AG04450 (cell line): ENCODE data around the gene CHCHD6. TPM values are rescaled to one million over a fixed set of nuclear protein-coding genes. Genes with fewer than 3 reads are reported as not detected.

ENCODE experiments used
- CTCF ChIA-PET: fragments of 300-600, 350-600 bp; formaldehyde crosslinking; extraction: SDS; loops from one replicate; lab custom pipeline; 2022; ENCODE audit warnings: antibody characterized with exemption, inconsistent platforms; lab: Charles Lee
- POLR2A ChIA-PET: fragments of 350-600 bp; formaldehyde crosslinking; extraction: SDS; loops from one replicate; lab custom pipeline; 2021; ENCODE audit warnings: antibody characterized with exemption, inconsistent platforms; lab: Yijun Ruan, JAX
- DNase-seq: peaks from one replicate; pipeline ENCODE4 v3.0.0-alpha.2; 2011; ENCODE audit warnings: low read depth, low spot score
- H3K27ac ChIP-seq: one replicate; pipeline ENCODE4 v1.5.1; 2012; ENCODE audit warnings: low read depth, low read length, control low read depth
- H3K27me3 ChIP-seq: one replicate; pipeline ENCODE4 v1.6.0; 2012; ENCODE audit warnings: low read length; ENCODE audit not compliant: control insufficient read depth, insufficient read depth
- H3K4me3 ChIP-seq: 2 replicates; pipeline ENCODE4 v1.5.1; 2011; ENCODE audit warnings: mild to moderate bottlenecking, low read depth, low read length, control low read depth
- H3K9me3 ChIP-seq: 2 replicates; pipeline ENCODE4 v1.5.1; 2012; ENCODE audit warnings: low read length; ENCODE audit not compliant: control insufficient read depth, insufficient read depth
- CTCF ChIP-seq: IDR thresholded peaks from 2 replicates; pipeline ENCODE4 v1.5.1; 2011; ENCODE audit warnings: low read depth, low read length, control low read depth, inconsistent platforms
- polyA plus RNA-seq: library from polyadenylated mRNA; depleted of rRNA; stranded (reverse); fragments of >200 nt; gene quantifications from 2 replicates; pipeline ENCODE4 v1.2.3, GENCODE V29; 2011

The CHCHD6 gene
- polyA plus RNA-seq, 1 experiment = 14.0 TPM

DNA sequence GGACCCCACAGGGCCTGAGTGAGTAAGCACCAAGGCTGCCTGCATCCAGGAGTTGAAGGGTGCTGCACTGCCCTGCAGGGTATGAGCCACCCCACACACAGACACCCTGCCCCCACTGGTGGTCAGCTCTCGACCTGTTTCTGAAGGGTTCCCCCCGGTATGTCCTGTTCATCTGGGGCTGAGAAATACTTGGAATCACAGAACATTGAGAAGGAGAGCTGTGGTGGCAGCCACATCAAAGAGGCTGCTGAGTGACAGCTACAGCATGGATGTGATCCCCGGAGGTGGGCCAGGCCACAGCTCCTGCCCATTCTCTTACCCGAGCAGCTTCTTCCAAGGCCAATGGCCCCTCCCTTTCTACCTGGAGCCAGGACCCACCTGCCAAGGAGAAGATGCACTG is 212.5 kb downstream of the CHCHD6 start:
- ChIA-PET CTCF (no interaction called here), POLR2A (no interaction called here)
- no peak for TF ChIP-seq CTCF
- no peak for DNase-seq
- Histone ChIP-seq H3K9me3 (no peaks in the 10 kb centered on the region; the same call in 1 of the 2 replicates), H3K4me3 (no peak overlapping the region), H3K27me3 (no peaks in the 10 kb centered on the region), H3K27ac (no peak overlapping the region)

DNA sequence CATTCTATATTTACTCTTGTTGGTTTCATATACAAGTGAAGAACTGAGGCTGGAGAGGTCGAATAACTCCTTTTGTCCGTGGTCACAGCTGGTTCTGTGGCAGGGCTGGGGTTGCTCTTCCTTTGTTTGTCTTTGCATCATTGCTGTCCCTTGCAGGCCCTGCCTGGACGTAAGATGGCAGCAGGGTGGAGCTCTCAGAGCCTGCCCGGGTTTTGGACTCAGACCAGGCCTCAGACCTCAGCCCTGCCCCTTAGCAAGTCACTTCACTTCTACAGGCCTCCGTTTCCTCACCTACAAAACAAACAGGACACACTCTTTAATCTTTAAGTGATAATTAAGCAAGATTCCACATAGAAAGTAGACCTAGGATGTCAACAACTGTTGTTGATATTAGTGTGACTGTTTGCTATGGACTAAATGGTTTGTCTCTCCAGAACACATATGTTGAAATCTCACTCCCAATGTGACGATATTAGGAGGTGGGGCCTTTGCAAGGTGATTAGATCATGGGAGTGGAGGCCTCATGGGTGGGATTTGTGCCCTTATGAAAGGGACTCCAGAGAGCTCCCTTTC is 213.3 kb downstream of the CHCHD6 start:
- H3K27me3 ChIP-seq = no peaks in the 10 kb centered on the region
- no peaks in the 10 kb centered on the region; the same call in 1 of the 2 replicates for H3K9me3 ChIP-seq
- no peak for DNase-seq
- no peak overlapping the region for H3K27ac ChIP-seq
- ChIA-PET CTCF (no interaction called here), POLR2A (no interaction called here)
- no peak for TF ChIP-seq CTCF
- no peak overlapping the region for H3K4me3 ChIP-seq

- no peaks in the 10 kb centered on the region for H3K9me3 ChIP-seq
- H3K27me3 ChIP-seq = no peaks in the 10 kb centered on the region
- DNase-seq = no peak
- ChIA-PET CTCF (no interaction called here), POLR2A (no interaction called here)
- no peak overlapping the region for H3K27ac ChIP-seq
- no peak for TF ChIP-seq CTCF
- H3K4me3 ChIP-seq = no peak overlapping the region
Observed at GRCh38 chr3:126918355-126918821, 214.3 kb downstream of the CHCHD6 start.

DNA sequence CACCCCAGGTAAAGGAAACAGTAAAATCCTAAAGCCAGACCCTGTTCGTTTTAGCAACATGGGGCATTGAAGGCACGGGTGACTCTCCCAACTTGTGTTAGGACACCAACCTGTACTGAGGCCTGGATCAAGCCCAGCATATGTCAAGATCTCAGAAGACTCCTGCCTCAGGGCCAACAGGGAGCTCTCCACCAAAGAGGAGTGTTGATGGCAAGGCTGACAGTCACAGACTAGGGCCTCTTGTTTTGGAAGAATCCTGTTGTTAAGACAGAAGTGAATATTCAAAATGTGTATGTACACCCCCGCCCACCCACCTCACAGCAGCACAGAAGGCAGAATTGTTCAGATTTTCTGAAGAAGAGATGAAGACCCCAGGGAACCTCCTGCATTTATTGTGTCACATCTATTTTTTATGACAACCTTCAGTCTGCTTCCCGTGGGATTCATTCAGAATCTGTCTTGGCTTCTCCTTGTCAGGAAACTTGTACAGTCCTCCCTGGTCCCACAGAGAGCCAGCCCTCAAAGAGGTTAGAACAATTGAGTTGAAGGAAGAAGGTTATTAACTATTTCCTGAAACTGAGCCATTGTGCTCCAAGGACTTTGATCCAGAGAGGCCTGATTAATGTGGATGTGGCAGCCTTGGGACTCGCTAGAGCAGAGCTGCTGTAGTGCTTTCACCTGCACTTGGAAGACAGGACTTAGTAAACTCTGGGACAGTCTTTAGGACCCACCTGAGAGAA is 217.2 kb downstream of the CHCHD6 start:
- no peak overlapping the region for H3K4me3 ChIP-seq
- no peak for TF ChIP-seq CTCF
- no peak for DNase-seq
- H3K27ac ChIP-seq = no peak overlapping the region
- H3K9me3 ChIP-seq = no peaks in the 10 kb centered on the region
- H3K27me3 ChIP-seq = no peaks in the 10 kb centered on the region
- ChIA-PET CTCF (no interaction called here), POLR2A (no interaction called here)

- Histone ChIP-seq H3K4me3 (no peak overlapping the region), H3K9me3 (no peaks in the 10 kb centered on the region), H3K27ac (no peak overlapping the region), H3K27me3 (no peaks in the 10 kb centered on the region)
- no peak for TF ChIP-seq CTCF
- CTCF ChIA-PET = no interaction called here
- DNase-seq = no peak
- POLR2A ChIA-PET = no interaction called here
Observed at GRCh38 chr3:126922466-126922865, 218.4 kb downstream of the CHCHD6 start.
